ENCODE results near the gene GRHPR.
A peak's percentile ranks its signal among the peaks of the same experiment; 100 is the strongest.

The GRHPR gene

GRCh38 chr9:37399336-37399735 lies 23.2 kb upstream of the GRHPR start:
- DNase-seq, result no peak

- DNase-seq, result no peak
Observed at GRCh38 chr9:37404590-37404989, 17.9 kb upstream of the GRHPR start.

GRCh38 chr9:37405350-37405749 lies 17.1 kb upstream of the GRHPR start:
- DNase-seq, result no peak

DNA sequence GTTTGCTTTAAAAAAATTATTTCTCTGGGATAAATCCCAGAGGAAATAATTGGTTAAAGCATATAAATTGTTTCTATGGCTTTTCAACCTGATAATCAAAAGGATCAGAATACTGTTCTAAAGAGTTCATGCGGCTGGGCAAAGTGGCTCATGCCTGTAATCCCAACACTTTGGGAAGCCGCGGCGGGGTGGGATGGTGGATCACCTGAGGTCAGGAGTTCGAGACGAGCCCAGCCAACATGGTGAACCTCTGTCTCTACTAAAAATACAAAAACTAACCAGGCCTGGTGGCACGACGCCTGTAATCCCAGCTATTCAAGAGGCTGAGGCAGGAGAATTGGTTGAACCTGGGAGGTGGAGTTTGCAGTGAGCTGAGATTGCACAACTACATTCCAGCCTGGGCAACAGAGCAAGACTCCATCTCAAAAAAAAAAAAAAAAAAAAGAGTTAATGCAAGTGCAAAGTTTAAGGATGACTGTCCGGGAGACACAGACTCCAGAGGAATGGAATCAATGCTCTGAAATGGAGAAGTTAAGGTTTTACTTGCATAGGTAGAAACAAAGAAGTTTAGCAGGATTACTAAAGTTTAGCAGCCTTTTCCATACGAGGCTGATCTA lies 16.6 kb upstream of the GRHPR start:
- DNase-seq, result no peak

- no peak for DNase-seq
Observed at GRCh38 chr9:37406603-37407401, 15.7 kb upstream of the GRHPR start.

- no peak for DNase-seq
Observed at GRCh38 chr9:37407468-37407867, 15.0 kb upstream of the GRHPR start.

DNA sequence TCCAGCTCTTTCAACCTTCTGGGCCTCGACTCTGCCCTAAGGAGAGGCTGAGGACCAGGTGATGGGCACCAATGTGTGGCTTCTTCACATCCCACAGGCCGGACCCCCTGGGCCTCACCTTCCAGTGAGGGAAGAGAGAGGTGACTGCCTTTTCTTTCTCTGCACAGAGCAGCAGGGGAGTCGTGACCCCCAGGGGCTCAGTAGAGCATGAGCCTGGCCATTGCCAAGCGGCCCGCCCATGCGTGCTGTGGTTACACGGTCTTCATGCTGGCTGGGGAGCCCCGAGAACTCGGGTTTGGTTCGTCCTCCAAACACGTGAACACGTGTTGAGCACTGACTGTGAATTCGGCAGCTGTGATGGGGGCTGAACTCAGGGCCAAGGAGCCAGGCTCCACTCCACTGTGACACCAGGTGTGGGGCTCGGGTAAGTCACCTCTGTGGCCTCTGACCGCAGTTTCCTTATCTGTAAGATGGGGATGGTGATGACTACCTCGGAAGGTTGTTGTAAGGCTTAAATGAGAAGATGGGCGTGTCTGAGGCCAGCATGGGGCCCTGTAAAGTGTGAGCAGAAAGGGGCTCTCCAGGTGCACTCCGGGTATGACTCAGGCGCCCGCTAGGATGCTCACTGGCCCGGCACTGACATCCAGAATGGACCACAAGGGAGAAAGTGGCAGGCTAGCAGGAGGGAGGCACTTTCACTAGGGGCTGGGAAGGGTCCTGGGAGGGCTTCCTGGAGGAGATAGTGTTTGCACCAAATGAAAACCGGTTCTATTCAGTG lies 13.4 kb upstream of the GRHPR start:
- no peak for DNase-seq

- DNase-seq, result no peak
Observed at GRCh38 chr9:37410354-37410861, 12.1 kb upstream of the GRHPR start.

- DNase-seq, result no peak
Observed at GRCh38 chr9:37410969-37411785, 11.3 kb upstream of the GRHPR start.

- no peak for DNase-seq
Observed at GRCh38 chr9:37412431-37413151, 9.9 kb upstream of the GRHPR start.

DNA sequence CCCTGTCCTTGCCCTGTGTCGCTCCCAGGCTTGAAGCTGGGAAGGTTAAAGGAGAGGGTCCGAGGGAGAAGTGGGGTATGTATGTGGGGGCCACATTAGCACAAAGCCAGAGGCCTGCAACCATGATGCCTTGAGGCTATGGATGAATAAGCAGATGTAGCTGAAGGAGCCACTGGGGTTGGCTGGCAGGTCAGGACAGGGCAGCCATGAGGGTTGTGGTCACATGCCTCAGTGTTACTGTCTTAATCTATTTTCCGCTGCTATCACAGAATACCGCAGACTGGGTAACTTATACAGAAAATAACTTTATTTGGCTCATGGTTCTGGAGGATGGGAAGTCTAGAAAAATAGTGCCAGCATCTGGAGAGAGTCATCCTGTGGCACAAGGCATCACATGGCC lies 9.2 kb upstream of the GRHPR start:
- no peak for DNase-seq

- DNase-seq, result no peak
Observed at GRCh38 chr9:37414503-37414943, 8.0 kb upstream of the GRHPR start.

DNA sequence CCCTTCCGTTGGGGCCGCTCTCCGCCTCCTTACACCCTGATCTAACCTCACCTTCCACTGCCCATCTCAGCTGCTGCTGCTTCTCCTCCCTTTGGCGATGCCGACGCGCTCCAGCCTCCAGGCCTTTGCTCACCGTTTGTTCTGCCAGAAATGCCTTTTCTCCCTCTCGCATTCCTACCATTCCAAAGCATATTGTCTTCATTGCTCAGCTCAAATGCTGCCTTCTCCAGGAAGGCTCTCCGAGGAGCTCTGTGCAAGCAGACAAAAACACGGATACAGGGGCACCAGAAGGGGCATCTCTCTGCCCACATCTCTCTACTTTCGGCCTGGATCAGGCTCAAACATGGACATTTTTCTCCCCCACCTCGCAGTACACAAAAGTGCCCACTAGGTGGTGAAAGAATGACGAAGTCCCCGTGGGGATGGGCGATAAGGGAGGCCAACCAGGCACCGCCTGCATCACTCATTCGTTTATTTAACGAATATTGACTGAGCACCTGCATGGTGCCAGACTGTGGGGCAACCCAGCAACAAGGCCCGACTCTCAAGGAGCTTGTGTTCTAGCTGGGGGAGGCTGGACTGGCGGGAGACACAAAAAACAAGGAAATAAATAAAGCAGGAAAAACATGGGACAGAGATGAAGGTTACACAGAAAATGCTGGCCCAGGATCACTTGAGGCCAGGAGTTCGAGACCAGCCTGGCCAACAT lies 7.3 kb upstream of the GRHPR start:
- peak; percentile 63 to 87 for DNase-seq

DNA sequence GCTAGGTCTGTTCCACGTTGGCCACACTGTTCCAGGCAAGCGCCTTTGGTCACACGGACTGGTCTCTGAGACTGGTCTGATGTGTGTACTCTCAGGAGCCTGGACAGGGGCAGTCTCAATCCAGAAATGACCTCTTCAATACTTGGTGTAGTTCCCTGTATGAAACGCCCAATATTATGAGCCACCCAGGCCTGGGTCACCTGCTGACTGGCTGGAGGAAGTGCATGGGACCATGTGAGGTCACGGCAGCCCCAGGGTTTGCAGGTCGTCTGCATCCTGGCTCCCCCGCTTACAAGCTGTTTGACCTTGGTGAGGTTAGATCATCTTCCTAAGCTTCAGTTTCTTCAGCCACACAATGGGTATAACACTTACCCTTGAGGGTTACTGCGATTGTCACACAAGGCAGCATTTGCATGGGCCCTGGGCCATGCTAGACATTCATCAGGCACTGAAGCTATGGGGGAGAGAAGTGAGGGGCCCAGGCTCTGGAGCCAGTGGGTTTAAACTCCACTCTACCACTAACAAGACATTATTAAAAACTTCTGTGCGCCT lies 5.2 kb upstream of the GRHPR start:
- no peak for DNase-seq

DNA sequence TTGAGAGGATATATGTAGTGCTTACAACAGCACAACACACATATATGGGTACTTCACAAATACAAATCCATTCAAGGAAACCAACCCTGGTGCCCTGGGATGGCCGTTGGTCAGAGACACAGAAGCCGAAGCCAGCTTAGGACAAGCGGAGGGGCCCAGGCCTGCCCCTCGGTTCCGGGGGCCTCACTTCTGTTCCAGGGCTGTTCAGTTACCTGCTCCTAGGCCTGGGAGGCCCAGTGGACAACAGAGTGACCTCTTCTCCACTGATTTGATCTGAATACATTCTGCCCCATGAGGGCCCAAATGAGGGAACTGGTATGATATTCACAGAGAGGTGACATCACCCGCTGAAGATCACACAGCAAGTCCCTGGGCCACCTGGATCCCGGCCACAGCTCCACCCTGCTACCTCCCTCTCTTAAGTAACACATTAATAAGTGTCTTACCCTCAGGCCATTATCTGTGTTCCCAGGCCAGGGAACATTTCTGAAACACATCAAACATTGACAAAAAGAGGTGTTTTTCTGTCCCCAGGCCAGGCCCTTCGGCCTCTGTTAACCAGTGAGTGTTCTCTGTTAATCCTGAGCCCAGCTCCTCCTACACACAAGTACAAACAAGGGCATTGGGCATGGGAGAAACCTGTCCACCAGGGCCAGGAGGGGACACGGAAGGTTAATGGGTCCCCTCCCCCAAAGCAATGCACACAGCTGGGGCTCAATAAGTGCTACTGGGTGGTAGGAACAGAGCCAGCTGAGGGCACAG lies 4.5 kb upstream of the GRHPR start:
- DNase-seq, result no peak

- DNase-seq, result no peak
Observed at GRCh38 chr9:37419204-37419603, 3.3 kb upstream of the GRHPR start.

DNA sequence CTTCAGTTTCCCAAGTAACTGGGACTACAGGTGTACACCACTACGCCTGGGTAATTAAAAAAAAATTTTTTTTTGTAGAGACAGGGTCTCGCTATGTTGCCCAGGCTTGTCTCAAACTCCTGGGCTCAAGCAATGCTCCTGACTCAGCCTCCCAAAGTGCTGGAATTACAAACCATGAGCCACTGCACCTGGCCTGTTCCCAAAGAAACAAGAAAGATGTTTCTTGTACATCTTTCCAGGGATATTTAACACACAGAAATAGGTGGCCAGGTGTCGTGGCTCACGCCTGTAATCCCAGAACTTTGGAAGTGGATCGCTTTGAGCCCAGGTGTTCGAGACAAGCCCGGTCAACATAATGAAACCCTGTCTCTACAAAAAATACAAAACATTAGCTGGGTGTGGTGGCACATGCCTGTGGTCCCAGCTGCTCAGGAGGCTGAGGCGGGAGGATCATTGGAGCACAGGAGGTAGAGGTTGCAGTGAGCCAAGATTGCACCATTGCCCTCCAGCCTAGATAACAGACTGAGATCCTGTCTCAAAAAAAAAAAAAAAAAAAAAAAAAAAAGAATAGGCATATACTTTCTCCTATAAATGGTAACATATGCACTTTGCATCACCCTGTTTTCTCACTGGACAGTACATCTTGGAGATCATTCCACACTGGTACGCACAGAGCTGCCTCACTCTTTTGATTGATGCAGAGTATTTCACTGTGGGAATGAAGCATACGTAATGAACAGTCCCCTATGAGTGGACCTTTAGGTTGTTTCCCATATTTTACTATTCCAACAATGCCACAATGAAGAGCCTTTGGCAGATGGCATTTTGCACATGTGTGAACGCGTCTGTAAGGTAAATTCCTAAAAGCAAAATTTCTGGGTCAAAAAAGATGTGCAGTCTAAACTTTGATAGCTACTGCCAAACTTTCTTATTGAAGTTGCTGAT lies 2.0 kb upstream of the GRHPR start:
- no peak for DNase-seq

DNA sequence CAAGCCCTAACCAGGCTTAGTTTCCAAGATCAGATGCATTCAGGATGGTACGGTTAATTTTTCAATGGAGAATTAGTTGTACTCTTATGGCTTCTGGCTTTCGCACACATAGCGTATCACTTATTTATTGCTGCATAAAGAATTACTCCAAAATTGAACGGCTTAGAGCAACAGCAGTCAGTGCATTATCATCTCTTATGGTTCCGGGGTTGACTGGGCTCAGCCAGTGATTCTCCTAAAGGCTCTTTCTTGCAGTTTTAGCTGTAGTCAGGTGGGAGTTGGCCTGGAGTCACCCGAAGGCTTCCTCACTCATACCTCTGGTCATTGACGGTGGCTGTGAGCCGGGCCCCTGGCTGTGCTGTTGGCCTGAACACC lies 595 bp upstream of the GRHPR start:
- no peak for DNase-seq

DNA sequence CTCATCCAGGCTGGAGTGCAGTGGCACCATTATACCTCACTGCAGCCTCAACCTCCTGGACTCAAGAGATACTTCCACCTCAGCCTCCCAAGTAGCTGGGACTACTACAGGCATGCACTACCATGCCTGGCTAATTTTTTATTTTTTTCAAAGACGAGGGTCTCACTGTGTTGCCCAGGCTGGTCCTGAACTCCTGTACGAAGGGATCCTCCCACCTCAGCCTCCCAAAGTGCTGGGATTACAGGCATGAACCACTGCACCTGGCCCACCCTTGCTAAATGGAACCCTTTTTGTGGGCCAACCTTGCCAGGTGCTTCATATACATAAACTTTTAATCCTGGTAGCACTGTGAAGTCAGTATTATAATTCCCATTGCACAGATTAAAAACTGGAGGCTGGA lies 1.0 kb downstream of the GRHPR start:
- DNase-seq, result no peak
